ENCODE data around the gene PDE4D. TPM values are rescaled to one million over a fixed set of nuclear protein-coding genes. Genes with fewer than 3 reads are reported as not detected.

The PDE4D gene
- total RNA-seq, 1 experiment from 2014 or later: 6.3 TPM

- Histone ChIP-seq H3K27ac (peak overlapping the region; percentile 90), H3K9me3 (replicated peaks) (no peaks in the 10 kb centered on the region), H3K4me3 (no peak overlapping the region), H3K36me3 (no peaks in the 10 kb centered on the region), H3K27me3 (replicated peaks) (no peaks in the 10 kb centered on the region), H3K4me1 (replicated peaks) (peaks cover 40% of the 10 kb centered on the region)
- DNase-seq (ENCODE audit: low read depth in 1 of 2, low spot score in 2 of 2): peak in 1 of 2 experiments; percentile 22
Observed at GRCh38 chr5:59125011-59125961, 768.2 kb downstream of the PDE4D start.

GRCh38 chr5:59123595-59124561 lies 769.6 kb downstream of the PDE4D start:
- Histone ChIP-seq H3K4me1 (replicated peaks) (peaks cover 40% of the 10 kb centered on the region), H3K9me3 (replicated peaks) (no peaks in the 10 kb centered on the region), H3K36me3 (no peaks in the 10 kb centered on the region), H3K27me3 (replicated peaks) (no peaks in the 10 kb centered on the region), H3K4me3 (no peak overlapping the region), H3K27ac (no peak overlapping the region)
- DNase-seq (ENCODE audit: low read depth in 1 of 2, low spot score in 2 of 2): no peak

- no peak overlapping the region for H3K4me3 ChIP-seq
- H3K9me3 ChIP-seq (replicated peaks): no peaks in the 10 kb centered on the region
- DNase-seq (ENCODE audit: low read depth in 1 of 2, low spot score in 2 of 2): no peak
- H3K27me3 ChIP-seq (replicated peaks): no peaks in the 10 kb centered on the region
- H3K36me3 ChIP-seq: no peaks in the 10 kb centered on the region
- peaks cover 8% of the 10 kb centered on the region for H3K4me1 ChIP-seq (replicated peaks)
- H3K27ac ChIP-seq: no peak overlapping the region
Observed at GRCh38 chr5:59119480-59119879, 774.0 kb downstream of the PDE4D start.

DNA sequence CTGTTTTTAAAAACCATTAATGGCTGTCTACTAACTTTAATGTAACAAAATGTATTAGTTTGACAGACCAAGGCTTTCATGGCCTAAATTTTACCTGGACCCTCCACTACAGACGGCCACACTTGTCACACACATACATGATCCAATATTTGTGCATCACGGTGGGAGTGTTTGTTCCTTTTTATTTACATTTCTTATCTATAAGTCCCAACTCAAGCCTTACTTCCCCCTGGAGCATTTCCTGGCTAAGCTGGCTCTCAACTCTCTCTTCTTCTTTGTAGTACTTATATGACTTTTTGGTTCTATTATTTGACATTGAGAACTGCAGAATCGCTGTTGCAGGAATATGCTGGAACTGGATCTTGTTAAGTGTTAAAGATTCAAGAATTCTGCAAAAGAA lies 776.2 kb downstream of the PDE4D start:
- Histone ChIP-seq H3K27ac (no peak overlapping the region), H3K27me3 (replicated peaks) (no peaks in the 10 kb centered on the region), H3K36me3 (no peaks in the 10 kb centered on the region), H3K9me3 (replicated peaks) (no peaks in the 10 kb centered on the region), H3K4me1 (replicated peaks) (peaks cover 5% of the 10 kb centered on the region), H3K4me3 (no peak overlapping the region)
- DNase-seq (ENCODE audit: low read depth in 1 of 2, low spot score in 2 of 2): no peak

- Histone ChIP-seq H3K4me3 (no peak overlapping the region), H3K27me3 (replicated peaks) (no peaks in the 10 kb centered on the region), H3K27ac (no peak overlapping the region), H3K9me3 (replicated peaks) (no peaks in the 10 kb centered on the region), H3K36me3 (no peaks in the 10 kb centered on the region), H3K4me1 (replicated peaks) (peaks cover 5% of the 10 kb centered on the region)
- no peak for DNase-seq (ENCODE audit: low read depth in 1 of 2, low spot score in 2 of 2)
Observed at GRCh38 chr5:59116231-59116865, 777.2 kb downstream of the PDE4D start.

- no peak for DNase-seq (ENCODE audit: low read depth in 1 of 2, low spot score in 2 of 2)
- no peaks in the 10 kb centered on the region for H3K36me3 ChIP-seq
- H3K27me3 ChIP-seq (replicated peaks): no peaks in the 10 kb centered on the region
- no peak overlapping the region for H3K4me3 ChIP-seq
- H3K4me1 ChIP-seq (replicated peaks): peaks cover 5% of the 10 kb centered on the region
- H3K27ac ChIP-seq: no peak overlapping the region
- no peaks in the 10 kb centered on the region for H3K9me3 ChIP-seq (replicated peaks)
Observed at GRCh38 chr5:59115345-59115744, 778.2 kb downstream of the PDE4D start.

DNA sequence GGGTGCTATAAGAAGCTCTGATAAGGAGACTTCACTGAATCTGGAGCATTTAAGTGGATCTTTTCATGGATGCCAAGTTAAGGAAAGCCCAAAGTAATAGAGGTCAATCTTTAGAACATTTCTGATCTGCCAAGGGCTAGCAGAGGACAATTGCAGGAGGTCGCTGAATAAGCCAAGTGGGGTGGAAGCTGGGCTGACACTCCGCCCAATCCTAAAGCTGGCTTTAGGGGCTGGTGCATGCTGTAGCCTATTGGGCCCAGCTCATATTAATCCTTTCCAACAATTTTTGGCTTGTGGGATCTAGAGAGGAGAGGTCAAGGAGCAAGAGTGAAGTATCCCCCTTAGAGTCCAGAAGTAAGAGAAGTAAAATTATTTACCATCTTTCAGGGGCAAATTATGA lies 784.1 kb downstream of the PDE4D start:
- Histone ChIP-seq H3K4me3 (no peak overlapping the region), H3K4me1 (replicated peaks) (peaks cover 14% of the 10 kb centered on the region), H3K9me3 (replicated peaks) (no peaks in the 10 kb centered on the region), H3K27me3 (replicated peaks) (no peaks in the 10 kb centered on the region), H3K27ac (no peak overlapping the region), H3K36me3 (no peaks in the 10 kb centered on the region)
- DNase-seq (ENCODE audit: low read depth in 1 of 2, low spot score in 2 of 2): no peak

DNA sequence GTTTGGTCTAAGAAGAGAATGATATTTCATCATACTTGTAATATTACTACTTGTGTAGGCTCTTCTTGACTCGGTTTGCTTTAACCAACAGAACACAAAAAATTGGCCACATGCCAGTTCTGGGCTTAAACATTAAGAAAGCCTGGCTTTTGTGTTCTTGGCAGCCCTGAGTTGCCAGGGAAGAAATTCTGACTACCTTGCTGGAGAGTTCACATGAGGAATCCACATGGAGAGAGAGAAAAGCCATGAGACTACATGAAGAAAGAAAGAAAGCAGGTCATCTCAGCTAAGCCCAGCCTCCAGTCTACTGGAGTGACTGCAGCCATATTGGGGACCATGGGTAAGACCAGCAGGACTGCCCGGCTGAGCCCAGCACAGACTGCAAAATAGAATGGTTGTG lies 785.8 kb downstream of the PDE4D start:
- DNase-seq (ENCODE audit: low read depth in 1 of 2, low spot score in 2 of 2): no peak
- H3K9me3 ChIP-seq (replicated peaks): no peaks in the 10 kb centered on the region
- no peaks in the 10 kb centered on the region for H3K36me3 ChIP-seq

GRCh38 chr5:59104400-59105127 lies 789.0 kb downstream of the PDE4D start:
- DNase-seq (ENCODE audit: low read depth in 1 of 2, low spot score in 2 of 2): no peak
- Histone ChIP-seq H3K4me1 (replicated peaks) (peaks cover 41% of the 10 kb centered on the region), H3K4me3 (no peak overlapping the region), H3K27me3 (replicated peaks) (no peaks in the 10 kb centered on the region), H3K36me3 (no peaks in the 10 kb centered on the region), H3K9me3 (replicated peaks) (no peaks in the 10 kb centered on the region), H3K27ac (no peak overlapping the region)

More for the DNA sequence above, 785.8 kb downstream of the PDE4D start:
- Histone ChIP-seq H3K27ac (no peak overlapping the region), H3K4me3 (no peak overlapping the region), H3K27me3 (replicated peaks) (no peaks in the 10 kb centered on the region), H3K4me1 (replicated peaks) (peaks cover 31% of the 10 kb centered on the region)

DNA sequence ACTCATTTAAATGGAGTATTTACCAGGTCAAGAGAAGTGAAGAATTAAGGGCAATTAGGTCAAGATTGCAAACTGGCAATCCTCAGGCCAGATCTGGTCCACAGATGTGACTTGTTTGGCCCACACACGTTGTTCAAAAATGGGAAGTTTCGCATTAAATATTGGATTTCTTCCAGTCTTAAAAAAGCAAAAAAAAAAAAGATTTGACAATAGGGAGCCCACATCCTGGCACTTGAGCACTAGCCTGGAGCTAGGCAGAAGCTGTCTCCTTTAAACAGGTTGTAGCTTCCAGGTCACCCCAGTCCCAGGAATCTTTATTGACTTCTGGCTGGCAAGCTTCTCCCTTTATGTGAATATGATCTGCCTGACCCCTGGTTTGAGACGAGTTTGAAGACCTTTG lies 790.2 kb downstream of the PDE4D start:
- H3K27ac ChIP-seq: no peak overlapping the region
- H3K36me3 ChIP-seq: no peaks in the 10 kb centered on the region
- peak; percentile 45 to 75 for DNase-seq (ENCODE audit: low read depth in 1 of 2, low spot score in 2 of 2)
- no peaks in the 10 kb centered on the region for H3K27me3 ChIP-seq (replicated peaks)
- peaks cover 51% of the 10 kb centered on the region for H3K4me1 ChIP-seq (replicated peaks)
- no peak overlapping the region for H3K4me3 ChIP-seq
- H3K9me3 ChIP-seq (replicated peaks): no peaks in the 10 kb centered on the region

- Histone ChIP-seq H3K4me1 (replicated peaks) (peaks cover 58% of the 10 kb centered on the region), H3K27ac (no peak overlapping the region), H3K9me3 (replicated peaks) (no peaks in the 10 kb centered on the region), H3K36me3 (no peaks in the 10 kb centered on the region), H3K27me3 (replicated peaks) (no peaks in the 10 kb centered on the region), H3K4me3 (no peak overlapping the region)
- no peak for DNase-seq (ENCODE audit: low read depth in 1 of 2, low spot score in 2 of 2)
Observed at GRCh38 chr5:59102437-59102836, 791.1 kb downstream of the PDE4D start.

DNA sequence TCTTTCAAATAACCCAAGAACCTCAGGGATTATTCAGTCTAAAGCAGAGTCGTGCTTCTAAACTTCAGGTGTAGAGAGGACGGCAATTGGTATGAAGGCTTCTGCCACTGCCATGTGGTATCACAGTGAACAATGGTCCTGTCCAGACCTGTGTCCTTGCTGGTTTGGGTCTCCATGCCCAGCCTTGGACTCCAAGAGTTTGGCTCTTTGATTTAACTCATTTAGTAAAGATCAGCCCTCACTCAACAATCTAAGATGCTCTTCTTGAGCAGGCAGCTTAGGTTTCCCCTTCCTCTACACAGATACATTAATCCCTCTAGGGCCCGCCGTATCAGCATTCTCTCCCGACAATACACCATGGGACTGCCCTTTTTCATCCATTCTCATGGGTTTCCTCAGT lies 792.7 kb downstream of the PDE4D start:
- DNase-seq (ENCODE audit: low read depth in 1 of 2, low spot score in 2 of 2): no peak
- Histone ChIP-seq H3K9me3 (replicated peaks) (no peaks in the 10 kb centered on the region), H3K27me3 (replicated peaks) (no peaks in the 10 kb centered on the region), H3K36me3 (no peaks in the 10 kb centered on the region), H3K27ac (no peak overlapping the region), H3K4me3 (no peak overlapping the region), H3K4me1 (replicated peaks) (peaks cover 66% of the 10 kb centered on the region)

GRCh38 chr5:59099995-59100345 lies 793.6 kb downstream of the PDE4D start:
- peaks cover 66% of the 10 kb centered on the region for H3K4me1 ChIP-seq (replicated peaks)
- no peaks in the 10 kb centered on the region for H3K27me3 ChIP-seq (replicated peaks)
- no peak overlapping the region for H3K4me3 ChIP-seq
- no peaks in the 10 kb centered on the region for H3K9me3 ChIP-seq (replicated peaks)
- H3K27ac ChIP-seq: no peak overlapping the region
- DNase-seq (ENCODE audit: low read depth in 1 of 2, low spot score in 2 of 2): no peak
- H3K36me3 ChIP-seq: no peaks in the 10 kb centered on the region

Data from SJSA1 (cell line).